Activated naive CD4-positive, alpha-beta T cell treated with anti-CD3 and anti-CD28 coated beads, Interleukin-2, amount 50 U/mL, for 24 hours (primary cell): Measurements from ENCODE around the gene CDH22.

ENCODE experiments used
- H3K27ac Mint-ChIP-seq: one replicate; pipeline ENCODE4 v1.8.0; 2021; ENCODE audit warnings: mild to moderate bottlenecking, mixed read lengths
- H3K27me3 Mint-ChIP-seq: one replicate; pipeline ENCODE4 v1.8.0; 2021; ENCODE audit warnings: mixed read lengths
- H3K36me3 Mint-ChIP-seq: one replicate; pipeline ENCODE4 v1.8.0; 2021; ENCODE audit warnings: mixed read lengths
- H3K4me1 Mint-ChIP-seq: one replicate; pipeline ENCODE4 v1.8.0; 2021; ENCODE audit warnings: mixed read lengths
- H3K4me3 Mint-ChIP-seq: one replicate; pipeline ENCODE4 v1.8.0; 2021; ENCODE audit warnings: mild to moderate bottlenecking, mixed read lengths
- H3K9me3 Mint-ChIP-seq: one replicate; pipeline ENCODE4 v1.8.0; 2021; ENCODE audit warnings: mixed read lengths

Gene CDH22

GRCh38 chr20:46150943-46151342 is 157.4 kb downstream of the CDH22 start:
- no peaks in the 10 kb centered on the region for H3K9me3 Mint-ChIP-seq
- H3K4me3 Mint-ChIP-seq = no peak overlapping the region
- no peaks in the 10 kb centered on the region for H3K4me1 Mint-ChIP-seq
- H3K36me3 Mint-ChIP-seq = no peaks in the 10 kb centered on the region
- no peak overlapping the region for H3K27ac Mint-ChIP-seq
- H3K27me3 Mint-ChIP-seq = peaks cover 1% of the 10 kb centered on the region

GRCh38 chr20:46148313-46149208 is 159.7 kb downstream of the CDH22 start:
- Mint-ChIP-seq H3K36me3 (no peaks in the 10 kb centered on the region), H3K27ac (no peak overlapping the region), H3K27me3 (peaks cover 3% of the 10 kb centered on the region), H3K4me3 (no peak overlapping the region), H3K9me3 (no peaks in the 10 kb centered on the region), H3K4me1 (no peaks in the 10 kb centered on the region)

- Mint-ChIP-seq H3K9me3 (no peaks in the 10 kb centered on the region), H3K36me3 (no peaks in the 10 kb centered on the region), H3K4me1 (no peaks in the 10 kb centered on the region), H3K27ac (no peak overlapping the region), H3K27me3 (peaks cover 8% of the 10 kb centered on the region), H3K4me3 (no peak overlapping the region)
Observed at GRCh38 chr20:46145713-46146112, 162.6 kb downstream of the CDH22 start.

GRCh38 chr20:46144432-46145025 is 163.8 kb downstream of the CDH22 start:
- H3K27me3 Mint-ChIP-seq = peaks cover 11% of the 10 kb centered on the region
- H3K9me3 Mint-ChIP-seq = no peaks in the 10 kb centered on the region
- no peak overlapping the region for H3K4me3 Mint-ChIP-seq
- no peak overlapping the region for H3K27ac Mint-ChIP-seq
- H3K36me3 Mint-ChIP-seq = no peaks in the 10 kb centered on the region
- no peaks in the 10 kb centered on the region for H3K4me1 Mint-ChIP-seq

- no peak overlapping the region for H3K27ac Mint-ChIP-seq
- H3K9me3 Mint-ChIP-seq = no peaks in the 10 kb centered on the region
- peaks cover 11% of the 10 kb centered on the region for H3K27me3 Mint-ChIP-seq
- no peak overlapping the region for H3K4me3 Mint-ChIP-seq
- H3K4me1 Mint-ChIP-seq = no peaks in the 10 kb centered on the region
- no peaks in the 10 kb centered on the region for H3K36me3 Mint-ChIP-seq
Observed at GRCh38 chr20:46142124-46142523, 166.2 kb downstream of the CDH22 start.

- H3K4me1 Mint-ChIP-seq = no peaks in the 10 kb centered on the region
- peaks cover 13% of the 10 kb centered on the region for H3K27me3 Mint-ChIP-seq
- H3K27ac Mint-ChIP-seq = no peak overlapping the region
- no peak overlapping the region for H3K4me3 Mint-ChIP-seq
- no peaks in the 10 kb centered on the region for H3K36me3 Mint-ChIP-seq
- no peaks in the 10 kb centered on the region for H3K9me3 Mint-ChIP-seq
Observed at GRCh38 chr20:46139908-46140482, 168.3 kb downstream of the CDH22 start.

GRCh38 chr20:46139266-46139889 is 168.9 kb downstream of the CDH22 start:
- Mint-ChIP-seq H3K9me3 (no peaks in the 10 kb centered on the region), H3K4me1 (no peaks in the 10 kb centered on the region), H3K27me3 (peaks cover 15% of the 10 kb centered on the region), H3K36me3 (no peaks in the 10 kb centered on the region), H3K27ac (no peak overlapping the region), H3K4me3 (no peak overlapping the region)

GRCh38 chr20:46137816-46138215 is 170.5 kb downstream of the CDH22 start:
- peaks cover 19% of the 10 kb centered on the region for H3K27me3 Mint-ChIP-seq

GRCh38 chr20:46135856-46136633 is 172.3 kb downstream of the CDH22 start:
- Mint-ChIP-seq H3K27me3 (peaks cover 18% of the 10 kb centered on the region), H3K9me3 (no peaks in the 10 kb centered on the region), H3K4me3 (no peak overlapping the region), H3K4me1 (no peaks in the 10 kb centered on the region), H3K27ac (no peak overlapping the region), H3K36me3 (no peaks in the 10 kb centered on the region)

More at GRCh38 chr20:46137816-46138215, 170.5 kb downstream of the CDH22 start:
- Mint-ChIP-seq H3K4me3 (no peak overlapping the region), H3K27ac (no peak overlapping the region), H3K36me3 (no peaks in the 10 kb centered on the region), H3K9me3 (no peaks in the 10 kb centered on the region), H3K4me1 (no peaks in the 10 kb centered on the region)

- Mint-ChIP-seq H3K4me1 (no peaks in the 10 kb centered on the region), H3K9me3 (no peaks in the 10 kb centered on the region), H3K4me3 (no peak overlapping the region), H3K27ac (no peak overlapping the region), H3K27me3 (peaks cover 18% of the 10 kb centered on the region), H3K36me3 (no peaks in the 10 kb centered on the region)
Observed at GRCh38 chr20:46134716-46135115, 173.6 kb downstream of the CDH22 start.

- Mint-ChIP-seq H3K36me3 (no peaks in the 10 kb centered on the region), H3K9me3 (no peaks in the 10 kb centered on the region), H3K4me1 (no peaks in the 10 kb centered on the region), H3K4me3 (no peak overlapping the region), H3K27ac (no peak overlapping the region), H3K27me3 (peaks cover 16% of the 10 kb centered on the region)
Observed at GRCh38 chr20:46133886-46134654, 174.2 kb downstream of the CDH22 start.

GRCh38 chr20:46132705-46133120 is 175.6 kb downstream of the CDH22 start:
- Mint-ChIP-seq H3K27ac (no peak overlapping the region), H3K9me3 (no peaks in the 10 kb centered on the region), H3K36me3 (no peaks in the 10 kb centered on the region), H3K4me3 (no peak overlapping the region), H3K4me1 (no peaks in the 10 kb centered on the region), H3K27me3 (peaks cover 16% of the 10 kb centered on the region)

- no peaks in the 10 kb centered on the region for H3K4me1 Mint-ChIP-seq
- peaks cover 16% of the 10 kb centered on the region for H3K27me3 Mint-ChIP-seq
- H3K27ac Mint-ChIP-seq = no peak overlapping the region
- no peak overlapping the region for H3K4me3 Mint-ChIP-seq
- H3K9me3 Mint-ChIP-seq = no peaks in the 10 kb centered on the region
- peaks cover 2% of the 10 kb centered on the region for H3K36me3 Mint-ChIP-seq
Observed at GRCh38 chr20:46131396-46131795, 176.9 kb downstream of the CDH22 start.

GRCh38 chr20:46130534-46130933 is 177.8 kb downstream of the CDH22 start:
- H3K4me1 Mint-ChIP-seq = no peaks in the 10 kb centered on the region
- peaks cover 14% of the 10 kb centered on the region for H3K27me3 Mint-ChIP-seq
- no peak overlapping the region for H3K4me3 Mint-ChIP-seq
- H3K9me3 Mint-ChIP-seq = no peaks in the 10 kb centered on the region
- H3K27ac Mint-ChIP-seq = no peak overlapping the region
- peaks cover 4% of the 10 kb centered on the region for H3K36me3 Mint-ChIP-seq
